Stimulated activated CD8-positive, alpha-beta memory T cell treated with anti-CD3 and anti-CD28 coated beads, Interleukin-15, amount 100 ng/mL, for 48 hours (primary cell): Measurements from ENCODE around the gene PRKCD.
"Not testable (repeated sequence)": the region's sequence is repeated elsewhere in the genome, so short reads cannot be mapped to it uniquely, and the experiment has no call there.

ENCODE experiments used
- DNase-seq, 2 donors: peaks; one replicate each; pipeline ENCODE4 v3.0.0-alpha.2; 2020; ENCODE audit warnings: low read depth in 2 of 2

PRKCD gene

GRCh38 chr3:53139906-53140846, 20.8 kb upstream of the PRKCD start:
- no peak for DNase-seq

GRCh38 chr3:53140847-53141845, 19.9 kb upstream of the PRKCD start:
- DNase-seq: no peak

GRCh38 chr3:53142986-53143385, 18.0 kb upstream of the PRKCD start:
- no peak for DNase-seq

- no peak for DNase-seq
These were observed 16.6 kb upstream of the PRKCD start for GRCh38 chr3:53144446-53144845.

- no peak for DNase-seq
These were observed 15.9 kb upstream of the PRKCD start for GRCh38 chr3:53144862-53145712.

- DNase-seq: no peak
These were observed 15.3 kb upstream of the PRKCD start for GRCh38 chr3:53145713-53146080.

- DNase-seq: no peak
These were observed 14.6 kb upstream of the PRKCD start for GRCh38 chr3:53146319-53146891.

- DNase-seq: no peak
These were observed 13.7 kb upstream of the PRKCD start for GRCh38 chr3:53147151-53147902.

GRCh38 chr3:53147903-53148400, 13.1 kb upstream of the PRKCD start:
- no peak for DNase-seq

- no peak for DNase-seq
These were observed 11.9 kb upstream of the PRKCD start for GRCh38 chr3:53149006-53149690.

- no peak for DNase-seq
These were observed 11.3 kb upstream of the PRKCD start for GRCh38 chr3:53149699-53150098.

GRCh38 chr3:53150247-53151085, 10.5 kb upstream of the PRKCD start:
- no peak for DNase-seq

- not testable (repeated sequence) for DNase-seq
These were observed 9.9 kb upstream of the PRKCD start for GRCh38 chr3:53151086-53151438.

GRCh38 chr3:53151465-53151864, 9.5 kb upstream of the PRKCD start:
- DNase-seq: no peak

- no peak for DNase-seq
These were observed 8.9 kb upstream of the PRKCD start for GRCh38 chr3:53151870-53152660.

GRCh38 chr3:53153264-53153823, 7.7 kb upstream of the PRKCD start:
- no peak for DNase-seq

- DNase-seq: no peak
These were observed 7.0 kb upstream of the PRKCD start for GRCh38 chr3:53153980-53154379.

- DNase-seq: no peak
These were observed 6.1 kb upstream of the PRKCD start for GRCh38 chr3:53154881-53155285.
